NCI-H128 (cell line): ENCODE results near the gene SLC35A1.

Experiments used
- DNase-seq: peaks from one replicate; lab custom pipeline; 2025; ENCODE audit not compliant: unreplicated experiment; lab: John Stamatoyannopoulos, UW

SLC35A1 gene

DNA sequence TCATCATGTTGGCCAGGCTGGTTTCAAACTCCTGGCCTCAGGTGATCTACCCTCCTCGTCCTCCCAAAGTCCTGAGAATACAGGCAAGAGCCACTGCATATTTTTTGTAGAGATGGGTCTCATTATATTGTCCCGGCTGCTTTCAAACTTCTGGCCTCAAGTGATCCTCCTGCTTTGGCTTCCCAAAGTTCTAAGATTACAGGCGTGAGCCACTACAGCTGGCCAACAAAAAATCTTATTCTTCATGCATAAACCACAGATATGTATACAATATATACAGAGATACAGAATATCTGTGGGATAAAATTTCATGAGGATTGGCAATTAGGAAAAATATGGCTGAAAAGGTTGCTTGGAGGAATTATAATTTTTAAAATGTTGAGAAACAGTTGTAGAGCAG is 49.9 kb downstream of the SLC35A1 start:
- no peak for DNase-seq

DNA sequence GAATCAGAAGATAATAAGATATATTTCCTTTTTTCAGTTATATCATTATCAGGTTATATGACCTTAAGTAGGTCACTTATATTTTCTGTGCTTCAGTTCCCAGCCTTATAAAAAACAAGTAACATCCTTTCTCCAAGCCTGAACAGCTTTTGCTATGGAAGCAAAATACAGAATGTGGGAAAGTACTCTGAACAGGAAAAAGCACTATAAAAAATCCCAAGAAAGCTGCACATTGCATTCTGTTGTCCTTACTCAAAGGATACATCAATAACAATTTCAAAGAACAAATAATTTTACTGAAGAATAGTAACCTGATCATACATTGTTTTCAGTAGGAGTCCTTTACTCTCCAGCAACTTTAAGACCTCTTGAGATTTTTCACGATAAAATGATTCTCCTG is 56.4 kb downstream of the SLC35A1 start:
- DNase-seq = no peak

DNA sequence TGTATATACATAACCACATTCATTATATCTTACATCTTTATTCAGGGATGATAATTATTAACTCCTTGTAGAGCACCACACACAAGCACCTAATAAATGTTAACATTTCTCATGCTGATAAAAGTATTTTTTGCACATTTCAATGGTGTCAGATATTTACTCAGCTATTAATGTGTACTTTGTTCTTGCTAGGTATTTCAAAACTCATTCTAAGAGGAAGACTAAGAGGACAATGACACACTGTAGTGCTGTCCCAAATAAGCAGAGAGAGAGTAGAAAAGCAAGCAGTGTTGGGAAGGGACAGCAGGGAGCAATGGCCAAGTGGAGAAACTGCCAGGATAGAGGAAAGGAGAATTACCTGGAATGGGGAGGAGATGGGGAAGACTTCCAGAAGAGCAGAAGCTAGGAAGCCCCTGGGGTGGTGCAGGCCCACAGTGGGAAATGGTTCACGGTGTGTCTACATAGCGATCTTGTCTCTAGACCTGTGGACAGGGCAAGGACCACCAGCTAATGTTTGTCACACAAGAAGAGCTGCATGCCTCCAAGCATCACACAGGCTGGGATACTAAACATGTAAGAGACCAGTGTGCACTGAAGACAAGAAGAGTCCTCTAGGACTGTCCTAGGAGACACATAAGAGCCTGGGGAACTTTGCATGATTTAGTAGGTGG is 61.7 kb downstream of the SLC35A1 start:
- DNase-seq = no peak

- no peak for DNase-seq
Observed at GRCh38 chr6:87538510-87539260, 65.9 kb downstream of the SLC35A1 start.

DNA sequence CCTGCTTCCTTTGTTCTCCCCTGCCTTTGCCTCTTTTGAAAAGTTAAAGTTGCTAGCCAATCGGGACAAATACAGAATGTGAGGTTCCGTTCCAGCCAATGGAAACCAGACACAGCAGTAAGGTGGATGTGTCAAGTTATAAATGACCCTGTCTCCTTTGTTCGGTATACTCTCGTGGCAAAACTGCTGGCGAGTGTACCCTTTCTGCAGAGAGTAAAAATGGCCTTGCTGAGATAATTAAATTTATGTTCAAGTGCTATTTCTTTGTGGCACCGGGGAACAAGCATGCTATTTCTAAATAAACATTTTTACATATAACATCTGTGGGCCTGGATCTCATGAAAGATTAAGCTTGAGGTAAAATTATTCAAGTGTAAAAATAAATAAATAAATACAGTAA is 66.8 kb downstream of the SLC35A1 start:
- no peak for DNase-seq

DNA sequence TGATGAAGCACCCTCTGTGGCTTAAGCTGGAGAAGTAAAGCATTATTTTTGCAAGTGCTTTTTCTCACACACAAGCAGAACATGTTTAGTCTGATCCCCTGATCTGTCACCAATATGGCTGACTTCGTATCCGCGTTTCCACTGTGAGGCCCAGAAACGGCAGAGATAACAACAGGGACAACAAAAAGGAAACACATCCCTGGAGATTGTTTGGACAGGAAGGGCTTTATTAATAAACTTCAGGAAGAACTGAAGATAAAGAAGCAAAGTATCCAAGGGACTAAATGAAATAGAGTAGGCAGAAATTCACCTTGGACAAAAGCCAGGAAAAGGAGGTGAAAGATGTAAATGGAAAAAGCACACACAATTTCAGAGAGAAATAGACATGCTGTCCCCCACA is 67.8 kb downstream of the SLC35A1 start:
- DNase-seq = no peak

DNA sequence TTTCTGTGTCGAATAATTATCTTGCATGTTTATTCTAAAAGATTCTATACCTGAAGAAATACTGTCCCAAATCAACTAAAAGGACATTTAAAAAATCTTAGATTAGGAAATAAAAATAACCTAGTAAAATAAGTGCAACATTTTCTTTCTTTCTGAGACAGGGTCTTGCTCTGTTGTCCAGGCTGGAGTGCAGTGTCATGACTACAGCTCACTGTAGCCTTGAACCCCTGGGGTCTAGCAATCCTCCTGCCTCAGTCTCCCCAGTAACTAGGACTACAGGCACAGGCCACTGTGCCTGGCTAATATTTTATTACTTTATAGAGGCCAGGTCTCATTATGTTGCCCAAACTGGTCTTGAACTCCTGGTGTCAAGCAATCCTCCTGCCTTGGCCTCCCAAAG is 68.3 kb downstream of the SLC35A1 start:
- DNase-seq = no peak

- DNase-seq = no peak
Observed at GRCh38 chr6:87541744-87542143, 69.0 kb downstream of the SLC35A1 start.

DNA sequence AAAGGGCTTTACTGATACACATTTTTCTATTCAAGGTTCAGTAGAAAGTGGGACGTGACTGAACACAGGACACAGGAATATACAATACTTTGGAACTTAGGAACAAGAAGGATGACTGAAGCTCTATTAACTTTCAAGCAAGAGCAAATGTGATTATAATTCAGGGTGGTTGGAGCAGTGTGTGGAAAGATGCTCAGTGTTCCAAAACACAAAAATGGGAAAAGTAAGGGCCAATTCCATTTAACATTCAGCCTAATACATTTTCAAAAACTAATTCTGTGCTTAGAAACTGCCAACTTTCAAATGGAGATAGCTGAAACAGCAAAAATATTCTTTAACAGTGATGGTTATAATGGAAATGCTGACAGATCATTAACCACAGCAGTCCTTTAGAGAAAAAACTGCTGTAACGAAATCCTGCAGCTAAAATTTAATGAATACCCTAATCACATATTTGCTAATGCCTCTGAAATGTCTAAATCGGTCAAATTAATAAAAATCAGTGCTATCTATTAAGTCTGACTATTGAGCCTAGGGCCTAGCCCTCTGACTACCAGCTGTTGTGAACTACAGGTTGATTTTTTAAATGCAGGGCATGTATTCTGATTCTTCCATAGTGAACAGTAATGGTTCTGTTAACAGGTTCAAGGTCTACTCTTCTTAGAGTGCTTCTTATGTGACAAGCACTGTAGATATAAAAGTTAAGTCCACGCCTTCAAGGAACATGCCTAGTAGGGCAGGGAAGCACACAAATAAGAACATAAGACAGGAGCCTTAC is 71.1 kb downstream of the SLC35A1 start:
- no peak for DNase-seq

DNA sequence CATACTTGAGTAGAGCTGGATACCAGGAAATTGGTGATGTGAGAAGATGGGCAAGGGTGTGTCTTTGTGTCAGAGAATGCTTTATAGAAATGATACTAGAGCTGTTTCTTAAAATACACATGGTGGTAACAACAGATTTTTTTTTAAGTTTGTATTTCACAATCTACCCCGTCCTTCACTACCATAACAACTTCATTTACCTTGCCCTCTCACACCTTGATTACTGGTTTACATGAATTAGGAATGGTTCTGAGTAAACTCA is 71.6 kb downstream of the SLC35A1 start:
- DNase-seq = no peak

DNA sequence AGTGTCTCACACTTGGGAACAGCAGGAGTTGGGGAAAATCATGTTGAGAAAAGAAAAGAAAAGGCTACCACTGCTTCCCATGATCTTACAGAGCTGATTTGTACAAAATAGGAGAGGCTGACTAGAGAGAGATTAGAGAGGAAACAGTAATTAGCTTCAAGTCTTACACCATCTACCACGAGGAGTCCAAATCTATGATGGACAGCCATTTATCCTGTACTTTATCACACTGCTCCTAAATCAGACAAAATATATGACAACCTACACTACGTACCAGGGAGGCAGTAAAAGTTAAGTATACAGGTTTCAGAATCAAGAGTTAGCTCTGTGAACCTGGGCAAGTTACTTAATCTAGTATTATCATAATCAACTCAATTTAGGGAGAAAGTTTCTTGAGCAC is 79.0 kb downstream of the SLC35A1 start:
- DNase-seq = no peak

DNA sequence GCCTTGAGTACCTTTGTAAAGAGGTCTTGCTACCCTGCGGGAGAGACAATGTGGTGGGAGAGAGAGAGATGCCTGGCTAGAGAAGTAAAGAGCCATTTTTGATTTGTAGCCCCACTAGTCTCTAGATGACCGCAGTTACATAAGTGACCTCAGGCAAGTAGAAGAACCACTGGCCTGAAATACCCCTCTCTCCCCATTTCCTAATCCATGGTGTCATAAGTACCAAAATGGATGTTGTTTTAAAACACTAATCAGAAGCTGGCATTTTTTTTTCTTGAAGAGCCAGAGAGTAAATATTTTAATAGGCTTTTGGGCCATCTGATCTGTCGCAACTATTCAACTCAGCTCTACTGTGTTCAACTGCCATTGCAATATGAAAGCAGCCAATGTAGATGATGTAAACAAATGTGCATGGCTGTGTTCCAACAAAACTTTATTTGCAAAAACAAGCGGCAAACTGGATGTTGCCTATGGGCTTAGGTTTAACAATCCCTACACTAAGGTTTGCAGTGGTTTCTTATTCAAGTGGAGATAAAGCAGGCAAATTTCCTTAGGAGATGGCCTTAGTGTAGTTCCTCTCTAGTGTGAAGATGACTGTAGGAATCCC is 80.5 kb downstream of the SLC35A1 start:
- DNase-seq = no peak

GRCh38 chr6:87555506-87555905 is 82.7 kb downstream of the SLC35A1 start:
- DNase-seq = no peak

DNA sequence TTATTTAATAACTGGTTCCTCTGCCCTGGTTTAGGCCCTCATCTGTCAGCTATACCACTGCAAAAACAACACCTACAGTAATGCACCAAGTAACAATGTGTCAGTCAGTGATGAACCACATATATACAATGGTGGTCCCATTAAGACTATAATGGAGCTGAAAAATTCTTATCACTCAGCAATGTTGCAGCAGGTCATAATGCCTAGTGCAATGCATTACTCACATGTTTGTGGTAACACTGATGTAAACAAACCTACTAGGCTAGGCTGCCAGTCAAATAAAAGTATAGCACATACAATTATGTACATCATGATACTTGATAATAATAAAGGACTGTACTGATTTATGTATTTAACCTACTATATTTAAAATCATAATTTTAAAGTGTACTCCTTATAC is 85.7 kb downstream of the SLC35A1 start:
- DNase-seq = no peak

GRCh38 chr6:87561017-87561416 is 88.2 kb downstream of the SLC35A1 start:
- DNase-seq = no peak
